ENCODE measurements around the gene SH3TC1.

Gene SH3TC1

GRCh38 chr4:8215641-8216442, 16.8 kb downstream of the SH3TC1 start:
- no peak for DNase-seq (ENCODE audit: low read depth)

- DNase-seq (ENCODE audit: low read depth), result no peak
Observed at GRCh38 chr4:8216443-8217245, 17.6 kb downstream of the SH3TC1 start.

- DNase-seq (ENCODE audit: low read depth), result no peak
Observed at GRCh38 chr4:8217246-8217511, 18.1 kb downstream of the SH3TC1 start.

- no peak for DNase-seq (ENCODE audit: low read depth)
Observed at GRCh38 chr4:8217871-8218270, 18.8 kb downstream of the SH3TC1 start.

- no peak for DNase-seq (ENCODE audit: low read depth)
Observed at GRCh38 chr4:8218371-8219031, 19.4 kb downstream of the SH3TC1 start.

- DNase-seq (ENCODE audit: low read depth), result no peak
Observed at GRCh38 chr4:8219236-8219635, 20.1 kb downstream of the SH3TC1 start.

GRCh38 chr4:8220661-8221450, 21.8 kb downstream of the SH3TC1 start:
- peak; percentile 66 for DNase-seq (ENCODE audit: low read depth)

- DNase-seq (ENCODE audit: low read depth), result peak; percentile 86
Observed at GRCh38 chr4:8221476-8221875, 22.4 kb downstream of the SH3TC1 start.

- DNase-seq (ENCODE audit: low read depth), result no peak
Observed at GRCh38 chr4:8221985-8222384, 22.9 kb downstream of the SH3TC1 start.

GRCh38 chr4:8222609-8223388, 23.7 kb downstream of the SH3TC1 start:
- no peak for DNase-seq (ENCODE audit: low read depth)

GRCh38 chr4:8224267-8224974, 25.3 kb downstream of the SH3TC1 start:
- no peak for DNase-seq (ENCODE audit: low read depth)

- DNase-seq (ENCODE audit: low read depth), result no peak
Observed at GRCh38 chr4:8224975-8225625, 26.0 kb downstream of the SH3TC1 start.

- DNase-seq (ENCODE audit: low read depth), result no peak
Observed at GRCh38 chr4:8225706-8226443, 26.8 kb downstream of the SH3TC1 start.

GRCh38 chr4:8227201-8227770, 28.2 kb downstream of the SH3TC1 start:
- no peak for DNase-seq (ENCODE audit: low read depth)

GRCh38 chr4:8227771-8228318, 28.8 kb downstream of the SH3TC1 start:
- no peak for DNase-seq (ENCODE audit: low read depth)

- peak; percentile 92 for DNase-seq (ENCODE audit: low read depth)
Observed at GRCh38 chr4:8228319-8229250, 29.5 kb downstream of the SH3TC1 start.

GRCh38 chr4:8229331-8229975, 30.4 kb downstream of the SH3TC1 start:
- no peak for DNase-seq (ENCODE audit: low read depth)

Measured in amniotic epithelial cell (primary cell).